GM18499 (cell line): ENCODE data around the gene AGO3.
"Not testable (repeated sequence)": the region's sequence is repeated elsewhere in the genome, so short reads cannot be mapped to it uniquely, and the experiment has no call there.

Experiments
- ATAC-seq: cut with Tn5 transposase; IDR thresholded peaks from one replicate; pipeline ENCODE4 v1.9.1; 2021; ENCODE audit warnings: moderate number of reproducible peaks; ENCODE audit not compliant: insufficient read depth, unreplicated experiment

AGO3 gene

DNA sequence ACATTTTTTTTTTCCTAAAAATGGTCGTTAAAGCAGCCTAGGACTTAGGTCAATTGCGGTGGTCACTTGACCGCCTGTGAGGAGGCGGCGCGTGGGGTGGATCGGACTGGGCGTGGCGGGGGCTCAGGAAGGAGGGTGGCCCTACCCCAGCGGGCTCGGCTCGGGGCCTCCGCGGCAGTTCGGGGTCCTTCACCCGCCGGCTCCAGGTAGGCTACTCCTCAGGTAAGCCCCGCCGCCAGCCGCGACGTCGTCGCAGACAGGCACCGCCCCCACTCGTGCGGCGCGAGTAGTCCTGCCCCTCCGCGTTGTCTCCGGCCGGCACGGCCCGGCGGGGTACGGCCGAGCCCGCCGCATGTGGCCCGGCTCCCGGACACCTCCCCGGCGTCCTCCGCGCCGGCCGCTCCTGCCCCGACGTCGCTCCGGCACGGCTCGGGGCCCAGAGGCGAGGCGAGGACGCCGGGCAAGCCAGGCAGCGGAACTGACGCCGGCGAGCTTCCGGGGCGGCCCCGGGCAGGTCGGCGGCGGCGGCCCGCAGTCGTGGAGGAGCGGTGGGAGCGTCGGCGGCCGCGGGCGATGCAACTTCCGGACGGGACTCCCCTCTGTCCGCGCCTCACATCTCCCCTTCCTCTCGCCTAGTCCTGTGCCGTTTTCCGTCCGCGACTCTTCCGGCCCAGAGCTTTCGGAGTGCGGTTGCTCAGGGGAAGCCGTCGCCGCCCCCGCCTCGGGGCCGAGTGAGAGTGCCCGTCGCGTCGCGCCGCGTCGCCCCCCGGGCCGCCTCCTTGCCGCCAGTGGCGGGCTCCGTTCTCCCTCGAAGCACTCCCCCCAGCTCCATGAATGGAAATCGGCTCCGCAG lies at the start of gene AGO3:
Gene AGO3, plus strand, starts transcription at position 513 of the 853 bp plus-strand sequence. Its CDS starts 322 bp downstream, at position 835.
- ATAC-seq: no peak

DNA sequence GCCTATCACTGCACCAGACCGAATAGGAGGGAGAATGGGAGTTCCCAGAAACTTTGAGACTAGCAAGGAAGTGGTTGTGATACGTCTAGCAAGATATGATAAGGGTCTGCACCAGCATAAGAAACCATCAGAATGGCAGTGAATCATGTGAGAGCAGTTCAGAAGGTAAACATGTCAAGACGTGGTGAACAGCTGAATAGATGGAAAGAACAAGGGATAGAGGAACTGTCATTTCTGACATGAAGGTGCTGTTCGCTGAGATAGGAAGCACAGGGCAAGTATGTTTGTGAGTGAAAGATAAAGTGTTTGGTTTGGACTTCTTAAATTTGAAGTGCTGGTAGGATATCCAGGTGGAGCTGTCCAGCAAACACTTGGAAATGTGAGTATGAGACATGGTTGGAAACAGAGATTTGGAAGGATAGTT lies 49.0 kb upstream of the AGO3 start:
- ATAC-seq: no peak

- ATAC-seq: no peak
Measured at GRCh38 chr1:35882586-35882944, 48.3 kb upstream of the AGO3 start.

- peak; percentile 53 for ATAC-seq
Measured at GRCh38 chr1:35882945-35883634, 47.8 kb upstream of the AGO3 start, which contains the start of gene AGO1. Gene AGO1 (plus strand): TSS chr1:35883209. CDS start chr1:35883422, 213 bp downstream.

GRCh38 chr1:35883635-35884101 lies 47.2 kb upstream of the AGO3 start:
- ATAC-seq: no peak

DNA sequence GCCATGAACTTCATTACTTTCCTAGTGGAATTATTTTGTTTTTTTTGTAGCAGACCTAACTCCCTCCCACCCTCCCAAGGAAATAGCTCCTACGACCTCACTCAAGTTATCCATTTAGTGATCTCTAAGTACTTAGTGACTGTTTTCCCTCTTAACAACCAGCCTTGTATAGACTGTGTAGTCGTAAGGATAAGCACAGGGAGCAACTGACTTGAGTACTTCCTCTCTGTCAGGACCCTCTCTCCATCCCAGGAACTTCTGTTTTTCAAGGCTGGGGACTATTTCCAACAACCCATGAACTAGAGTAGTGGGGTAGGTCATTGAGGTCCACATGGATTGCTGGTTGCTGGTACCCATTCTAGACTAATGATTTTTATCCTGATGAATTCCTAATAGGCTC lies 46.0 kb upstream of the AGO3 start:
- no peak for ATAC-seq

DNA sequence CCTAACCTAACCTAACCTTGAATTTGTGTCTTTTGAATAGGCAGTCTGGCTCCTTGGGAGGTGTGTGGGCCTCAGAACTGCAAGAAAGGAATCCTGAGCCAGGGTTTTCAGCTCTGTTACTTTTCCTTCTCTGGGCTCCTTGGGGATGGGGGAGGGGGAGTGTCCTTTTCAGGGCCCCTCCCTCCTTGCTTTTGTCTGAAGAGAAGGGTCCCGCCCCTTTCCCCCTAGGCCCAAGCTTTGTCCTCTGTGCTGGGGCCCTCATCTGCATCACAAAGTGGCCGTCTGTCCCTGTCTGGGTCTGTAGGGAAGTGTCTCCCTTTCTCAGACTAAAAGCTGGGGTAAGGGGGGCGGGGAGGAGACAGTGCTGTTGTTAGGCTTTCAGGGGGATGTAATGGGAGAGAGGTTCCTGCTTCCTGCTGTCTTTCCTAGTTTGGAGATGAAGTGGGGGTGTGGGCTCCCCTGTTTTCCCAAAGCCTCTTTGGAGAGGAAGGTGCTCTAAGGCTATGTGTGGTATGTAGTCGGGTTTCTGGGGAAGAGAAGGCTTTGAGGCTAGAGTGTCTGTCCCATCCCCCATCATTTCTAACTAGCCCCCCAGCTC lies 44.8 kb upstream of the AGO3 start:
- ATAC-seq: no peak

DNA sequence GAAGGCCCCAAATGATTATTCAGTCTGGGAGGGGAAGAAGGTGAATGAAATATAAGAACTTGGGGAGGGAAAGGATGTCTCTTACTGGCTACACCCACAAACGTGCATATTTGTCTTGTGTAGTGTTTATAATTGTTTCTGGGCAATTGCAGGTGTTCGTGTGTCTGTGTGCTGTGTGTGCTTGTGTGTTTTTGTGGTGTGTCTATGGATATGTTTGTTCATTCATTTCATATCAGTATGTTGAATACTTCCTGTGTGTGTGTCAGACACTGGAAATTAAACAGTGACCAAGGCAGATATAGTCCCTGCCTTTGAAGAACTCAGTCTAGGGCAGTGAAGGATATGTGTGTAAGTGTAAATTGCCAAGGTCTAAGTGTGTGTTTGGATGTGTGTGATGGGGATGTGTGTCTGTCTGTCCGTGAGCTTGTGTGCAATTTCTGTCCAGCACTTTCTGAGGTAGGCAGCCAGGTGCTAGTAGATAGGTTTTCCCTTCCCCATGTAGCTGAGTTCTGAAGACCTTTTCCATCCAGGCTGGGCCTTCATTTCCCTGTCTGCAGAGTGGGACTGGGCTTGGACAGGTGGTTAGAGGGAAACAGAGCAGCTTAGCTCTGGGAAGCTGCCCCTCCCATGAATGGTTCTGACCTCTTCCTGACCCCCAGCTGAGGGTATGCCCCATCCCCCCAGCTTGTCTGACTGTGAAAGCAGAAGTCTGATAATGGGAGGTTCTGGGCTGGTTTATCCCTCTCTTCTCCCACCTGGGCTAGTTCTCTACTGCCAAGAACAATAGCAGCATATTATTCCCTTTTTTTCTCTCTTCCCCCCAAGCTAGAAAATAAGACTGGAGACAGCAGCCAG lies 44.1 kb upstream of the AGO3 start:
- ATAC-seq: no peak

DNA sequence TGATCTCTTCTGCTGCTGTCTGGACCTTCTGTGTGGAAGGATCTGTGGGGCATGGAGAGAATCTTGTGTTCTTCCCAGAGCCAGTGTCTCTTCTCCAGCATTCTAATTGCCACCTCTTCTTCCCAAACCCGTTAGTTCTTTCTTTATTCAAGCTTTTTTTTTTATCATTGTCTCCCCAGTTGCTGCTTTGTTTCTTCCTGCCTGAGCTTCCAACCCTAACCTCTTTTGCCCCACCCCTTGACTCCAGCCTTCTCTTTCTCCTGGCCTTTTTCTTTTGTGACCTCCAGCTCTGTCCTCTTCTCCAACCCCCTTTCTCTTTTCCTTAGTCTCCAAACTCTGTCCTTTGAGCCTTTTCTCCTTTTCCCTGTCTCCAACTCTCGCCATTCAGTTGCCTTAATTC lies 43.4 kb upstream of the AGO3 start:
- ATAC-seq: no peak

GRCh38 chr1:35888255-35888654 lies 42.6 kb upstream of the AGO3 start:
- ATAC-seq: no peak

DNA sequence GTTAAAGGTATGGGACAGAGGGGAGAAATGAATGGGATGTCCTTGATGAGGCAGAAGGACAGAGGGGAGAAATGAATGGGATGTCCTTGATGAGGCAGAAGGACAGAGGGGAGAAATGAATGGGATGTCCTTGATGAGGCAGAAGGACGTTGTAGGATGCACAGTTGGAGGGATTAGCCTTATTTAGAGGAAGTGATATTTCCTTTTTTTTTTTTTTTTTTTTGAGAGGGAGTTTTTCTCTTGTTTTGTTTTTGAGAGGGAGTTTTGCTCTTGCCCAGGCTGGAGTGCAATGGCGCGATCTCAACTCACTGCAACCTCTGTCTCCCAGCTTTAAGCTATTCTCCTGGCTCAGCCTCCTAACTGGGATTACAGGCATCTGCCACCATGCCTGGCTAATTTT lies 41.9 kb upstream of the AGO3 start:
- ATAC-seq: not testable (repeated sequence)

- ATAC-seq: no peak
Measured at GRCh38 chr1:35893051-35893879, 37.6 kb upstream of the AGO3 start.

DNA sequence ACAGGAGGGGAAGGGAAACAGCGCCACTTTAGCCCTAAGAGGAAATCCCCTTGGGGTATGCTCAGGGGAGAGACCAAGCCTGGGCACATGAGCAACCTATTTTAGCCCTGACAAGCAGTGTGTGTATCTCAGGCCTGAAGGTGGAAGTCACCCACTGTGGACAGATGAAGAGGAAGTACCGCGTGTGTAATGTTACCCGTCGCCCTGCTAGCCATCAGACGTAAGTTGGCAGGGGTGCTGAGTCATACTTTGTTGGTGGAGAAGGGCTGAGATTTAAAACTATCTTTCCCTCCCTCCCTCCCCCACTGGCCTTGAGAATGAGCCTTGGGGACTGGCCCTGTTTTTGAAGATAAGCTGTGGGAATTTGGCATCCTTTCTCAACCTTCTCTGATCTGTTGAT lies 36.7 kb upstream of the AGO3 start:
- no peak for ATAC-seq

- ATAC-seq: no peak
Measured at GRCh38 chr1:35894656-35895055, 36.2 kb upstream of the AGO3 start.

GRCh38 chr1:35899941-35900340 lies 31.0 kb upstream of the AGO3 start:
- ATAC-seq: no peak

- ATAC-seq: no peak
Measured at GRCh38 chr1:35901235-35901634, 29.7 kb upstream of the AGO3 start.

DNA sequence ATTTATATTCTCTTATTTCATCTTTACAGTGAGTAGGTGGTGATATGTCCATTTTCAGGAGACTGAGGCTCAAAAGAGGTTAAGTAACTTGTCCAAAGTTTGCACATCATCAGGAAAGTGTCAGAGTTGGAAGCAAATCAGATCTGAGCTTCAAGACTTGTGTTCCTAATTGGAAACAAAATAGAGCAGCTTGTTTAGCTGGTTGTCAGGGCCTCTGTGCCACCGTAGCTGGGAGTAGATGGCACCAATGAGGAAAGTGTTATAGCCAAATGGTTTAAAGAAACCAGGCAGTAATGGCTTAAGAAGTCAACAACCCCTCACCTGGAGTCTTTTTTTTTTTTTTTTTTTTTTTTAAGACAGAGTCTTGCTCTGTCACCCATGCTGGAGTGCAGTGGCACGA lies 28.2 kb upstream of the AGO3 start:
- no peak for ATAC-seq

- ATAC-seq: no peak
Measured at GRCh38 chr1:35914717-35915116, 16.2 kb upstream of the AGO3 start.

DNA sequence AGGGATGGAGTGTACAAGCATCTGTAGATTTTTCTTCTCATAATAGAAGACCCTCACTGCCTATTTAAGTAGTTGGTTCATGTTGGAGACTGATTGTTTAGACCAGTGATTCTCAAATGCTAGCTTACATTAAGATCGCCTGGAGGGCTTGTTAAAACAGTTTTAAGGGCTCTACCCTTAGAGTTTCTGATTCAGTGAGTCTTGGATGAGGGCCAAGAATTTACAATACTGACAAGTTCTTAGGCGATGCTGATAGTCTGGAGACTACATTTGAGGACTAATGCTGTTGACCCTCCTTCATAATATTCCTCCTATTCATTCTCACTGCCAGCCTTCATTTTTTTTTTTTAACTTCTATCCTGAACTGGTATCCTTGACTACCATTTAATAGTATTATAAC lies 15.2 kb upstream of the AGO3 start:
- no peak for ATAC-seq
